HG03460 (cell line): ENCODE measurements around the gene AVPR1A.
"Not testable (repeated sequence)": the region's sequence is repeated elsewhere in the genome, so short reads cannot be mapped to it uniquely, and the experiment has no call there.

Source experiments
- ATAC-seq: cut with Tn5 transposase; IDR thresholded peaks from one replicate; pipeline ENCODE4 v1.9.1; 2021; ENCODE audit not compliant: unreplicated experiment

AVPR1A gene

DNA sequence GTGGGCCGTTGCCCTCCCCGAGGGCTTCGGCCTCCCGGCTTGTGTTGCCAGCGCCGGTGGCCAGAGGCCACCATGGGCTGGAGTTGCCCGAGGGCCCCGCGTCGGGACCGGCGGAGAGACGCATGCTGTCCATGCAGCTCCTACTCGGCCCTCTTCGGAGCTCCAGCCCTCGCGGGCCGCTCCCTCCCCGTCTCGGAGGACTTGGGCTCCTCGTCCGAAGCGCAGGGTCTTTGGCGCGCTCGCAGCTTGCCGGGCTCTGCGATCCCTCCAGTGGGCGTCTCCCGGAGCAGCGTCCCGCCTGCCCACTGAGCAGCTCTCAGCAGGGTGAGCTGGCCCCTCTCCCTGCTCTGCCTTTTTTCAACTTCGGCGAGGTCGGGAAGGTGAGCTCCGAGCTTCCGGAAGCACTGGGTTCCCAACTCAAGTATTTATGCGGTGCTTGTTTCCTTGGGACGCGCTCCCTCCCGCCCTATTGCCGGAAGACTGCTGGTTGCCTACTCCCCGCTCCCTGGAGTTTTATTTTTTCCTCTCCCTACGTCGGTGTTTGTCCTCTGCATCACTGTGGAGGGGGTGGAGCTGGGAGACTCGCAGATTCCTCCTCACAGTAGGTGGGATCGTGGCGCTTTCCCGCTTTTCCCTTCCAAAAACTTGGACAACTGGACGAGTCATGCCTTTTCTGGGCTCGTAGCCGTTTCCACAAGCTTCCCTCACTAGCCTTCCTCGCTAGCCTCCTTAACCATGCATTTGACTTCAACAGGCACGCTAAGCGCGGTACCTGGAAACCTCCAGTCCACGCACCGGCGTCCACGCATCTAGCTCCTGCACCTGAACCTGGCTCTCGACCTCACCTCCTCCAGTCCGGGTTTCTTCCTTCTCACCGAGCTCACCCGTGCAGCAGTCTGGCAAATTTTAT is at the start of gene AVPR1A:
Gene AVPR1A (minus strand): TSS at position 489 of the 910 bp plus-strand sequence. CDS start 365 bp downstream, at position 124.
- no peak for ATAC-seq

- no peak for ATAC-seq
Measured at GRCh38 chr12:63196168-63196567, 45.2 kb upstream of the AVPR1A start.

- no peak for ATAC-seq
Measured at GRCh38 chr12:63179224-63179623, 28.2 kb upstream of the AVPR1A start.

- ATAC-seq, result no peak
Measured at GRCh38 chr12:63170321-63170720, 19.3 kb upstream of the AVPR1A start.

DNA sequence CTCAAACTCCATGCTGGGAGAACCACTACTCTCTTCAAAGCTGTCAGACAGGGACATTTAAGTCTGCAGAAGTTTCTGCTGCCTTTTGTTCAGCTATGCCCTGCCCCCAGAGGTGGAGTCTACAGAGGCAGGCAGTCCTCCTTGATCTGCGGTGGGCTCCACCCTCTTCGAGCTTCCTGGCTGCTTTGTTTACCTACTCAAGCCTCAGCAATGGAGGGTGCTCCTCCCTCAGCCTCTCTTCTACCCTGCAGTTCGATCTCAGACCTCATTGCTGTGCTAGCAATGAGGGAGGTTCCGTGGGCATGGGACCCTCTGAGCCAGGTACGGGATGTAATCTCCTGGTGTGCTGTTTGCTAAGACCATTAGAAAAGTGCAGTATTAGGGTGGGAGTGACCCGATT is 16.7 kb upstream of the AVPR1A start:
- not testable (repeated sequence) for ATAC-seq

DNA sequence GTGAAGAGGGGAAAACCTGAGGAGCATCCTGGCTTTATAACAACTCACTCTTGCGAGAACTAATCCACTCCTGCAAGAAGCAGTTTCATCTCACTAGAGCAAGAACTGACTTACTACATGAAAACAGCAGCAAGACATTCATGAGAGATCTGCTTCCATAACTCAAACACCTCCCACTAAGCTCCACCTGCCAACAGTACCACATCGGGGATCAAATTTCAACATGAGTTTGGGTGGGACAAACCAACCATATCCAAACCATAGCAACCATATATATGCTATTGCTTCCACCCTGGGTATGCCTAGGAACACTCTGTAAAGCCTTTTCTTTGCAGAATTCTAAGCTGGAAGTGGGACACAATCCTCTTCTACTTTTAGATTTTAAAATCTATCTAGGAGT is 13.9 kb upstream of the AVPR1A start:
- ATAC-seq, result no peak

GRCh38 chr12:63163541-63163940 is 12.5 kb upstream of the AVPR1A start:
- ATAC-seq, result no peak

- ATAC-seq, result no peak
Measured at GRCh38 chr12:63155375-63155774, 4.4 kb upstream of the AVPR1A start.

DNA sequence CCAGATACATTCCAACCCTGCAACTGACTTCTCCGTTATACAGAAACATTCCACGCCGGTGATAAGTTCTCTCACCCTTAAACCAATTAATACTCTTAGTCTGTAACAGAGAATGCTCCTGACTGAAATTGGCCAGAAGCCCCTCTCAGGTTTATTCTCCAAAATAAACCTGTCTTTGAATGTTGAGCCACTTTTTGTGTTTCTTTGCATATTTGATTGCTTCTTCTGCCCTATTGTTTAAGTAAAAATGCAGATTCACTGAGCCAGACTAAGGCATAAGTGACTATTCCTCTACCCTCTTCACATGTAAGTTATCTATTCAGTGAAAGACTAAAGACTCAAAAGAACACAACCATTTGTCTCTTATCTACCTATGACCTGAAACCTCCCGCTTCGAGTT is 3.6 kb upstream of the AVPR1A start:
- ATAC-seq, result no peak

DNA sequence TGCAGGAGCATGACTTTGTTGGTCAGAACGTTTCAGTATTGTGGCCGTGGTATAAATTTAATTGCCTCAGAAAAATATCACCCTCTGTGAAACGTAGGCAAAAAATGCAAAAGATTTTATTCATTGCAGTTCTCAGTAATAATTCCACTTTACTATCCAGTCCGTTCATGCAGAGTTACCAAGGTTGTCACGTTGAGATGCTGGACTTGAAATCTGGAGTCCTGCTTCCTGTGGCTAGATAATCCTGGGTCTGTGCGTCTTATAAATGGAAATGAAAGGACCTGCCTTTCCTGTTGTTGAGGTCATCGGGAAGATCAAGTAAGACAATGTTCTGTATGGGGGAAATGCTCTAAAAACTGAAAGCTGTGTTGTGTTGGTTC is 1.3 kb upstream of the AVPR1A start:
- ATAC-seq, result no peak

DNA sequence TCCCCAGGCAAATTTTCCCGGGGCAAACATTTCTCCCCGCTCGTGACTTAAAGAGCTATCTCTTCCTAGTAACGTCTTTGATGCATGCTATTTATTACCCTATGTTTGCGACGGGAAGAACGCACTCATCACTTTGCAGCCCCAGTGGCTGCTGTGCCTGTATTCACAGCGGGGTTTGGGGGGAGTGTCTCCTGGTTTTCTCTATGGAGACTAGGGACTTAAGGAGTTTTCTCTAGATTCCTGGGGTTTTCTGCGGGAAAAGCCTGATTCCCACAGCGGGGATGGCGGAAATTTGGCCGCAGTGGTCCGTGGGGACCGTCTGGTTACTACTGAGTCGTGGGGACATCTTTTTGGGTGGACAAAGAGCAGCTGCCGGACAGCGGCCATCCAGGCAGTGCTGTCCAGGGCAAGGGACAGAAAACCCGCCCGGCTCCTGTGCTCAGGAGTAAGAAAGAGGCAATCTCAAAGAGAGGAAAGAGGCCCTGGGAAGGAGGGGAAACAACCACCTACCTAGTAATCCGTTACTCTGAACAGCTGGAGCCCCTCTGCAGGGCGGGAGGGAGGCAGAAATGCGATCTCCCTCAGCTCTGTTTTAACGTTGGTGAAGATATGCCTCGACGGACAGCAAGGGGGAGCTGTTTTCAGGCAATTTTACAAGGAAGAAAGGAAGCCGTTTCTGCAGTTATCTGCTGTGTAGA is 771 bp upstream of the AVPR1A start:
- peak; percentile 73 for ATAC-seq

- ATAC-seq, result no peak
Measured at GRCh38 chr12:63149909-63150712, 890 bp downstream of the AVPR1A start.

DNA sequence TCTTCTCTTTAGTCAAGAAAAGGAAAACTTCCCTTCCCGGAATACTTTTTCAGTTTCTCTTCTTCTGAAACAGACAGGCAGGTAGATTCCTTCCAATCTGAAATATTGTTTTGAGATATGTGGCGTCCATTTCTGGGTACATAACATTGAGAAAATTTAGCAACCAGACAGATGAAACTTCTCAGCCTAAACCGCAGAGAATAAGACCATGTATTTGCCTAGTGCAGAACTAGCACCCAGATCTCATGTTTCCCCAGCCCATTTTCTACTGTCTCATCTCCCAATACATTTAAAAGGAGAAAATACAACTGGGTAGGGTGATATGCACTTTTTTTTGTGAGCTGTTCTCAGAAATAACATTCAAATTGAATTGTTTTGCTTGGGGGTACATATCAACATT is 6.4 kb downstream of the AVPR1A start:
- ATAC-seq, result no peak

GRCh38 chr12:63138488-63138887 is 12.5 kb downstream of the AVPR1A start:
- ATAC-seq, result no peak

DNA sequence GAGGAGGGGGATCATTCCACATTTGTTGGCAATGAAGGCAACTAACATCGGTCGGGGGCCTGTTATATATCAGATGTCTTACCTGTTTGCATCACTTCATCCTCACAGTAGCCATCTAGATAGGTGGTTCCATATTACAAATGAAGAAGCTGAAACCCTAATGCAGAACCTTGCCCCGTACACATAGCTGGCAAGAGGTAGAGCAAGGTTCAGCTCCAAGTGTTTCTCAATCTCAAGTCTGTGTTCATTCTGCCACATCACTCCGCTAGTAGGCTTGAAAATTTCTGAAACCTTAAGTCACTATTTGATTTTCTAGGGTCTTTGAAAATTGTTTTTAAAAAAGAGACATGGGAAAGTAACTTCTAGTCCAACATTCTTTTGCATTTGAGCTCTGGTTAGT is 17.0 kb downstream of the AVPR1A start:
- ATAC-seq, result no peak

GRCh38 chr12:63132201-63132600 is 18.8 kb downstream of the AVPR1A start:
- no peak for ATAC-seq

DNA sequence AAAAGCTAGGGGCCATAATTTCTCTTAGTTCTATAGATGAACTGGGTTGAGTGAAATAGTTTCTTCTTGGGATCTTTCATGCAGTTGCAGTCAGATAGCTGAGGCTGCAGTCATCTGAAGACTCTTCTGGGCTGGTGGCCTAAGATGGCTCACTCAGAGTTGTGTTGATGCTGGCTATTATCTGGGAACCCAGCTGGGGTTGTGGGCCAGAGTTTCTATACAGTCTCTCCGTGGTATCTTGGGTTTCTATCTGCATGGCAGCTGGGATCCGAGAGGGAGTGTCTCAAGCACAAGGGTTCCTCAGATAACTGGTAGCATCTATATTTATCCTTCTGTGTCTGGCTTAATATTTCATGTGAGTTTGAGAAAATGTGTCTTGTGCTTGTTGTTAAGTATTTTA is 21.1 kb downstream of the AVPR1A start:
- ATAC-seq, result no peak

GRCh38 chr12:63124778-63125177 is 26.2 kb downstream of the AVPR1A start:
- no peak for ATAC-seq

DNA sequence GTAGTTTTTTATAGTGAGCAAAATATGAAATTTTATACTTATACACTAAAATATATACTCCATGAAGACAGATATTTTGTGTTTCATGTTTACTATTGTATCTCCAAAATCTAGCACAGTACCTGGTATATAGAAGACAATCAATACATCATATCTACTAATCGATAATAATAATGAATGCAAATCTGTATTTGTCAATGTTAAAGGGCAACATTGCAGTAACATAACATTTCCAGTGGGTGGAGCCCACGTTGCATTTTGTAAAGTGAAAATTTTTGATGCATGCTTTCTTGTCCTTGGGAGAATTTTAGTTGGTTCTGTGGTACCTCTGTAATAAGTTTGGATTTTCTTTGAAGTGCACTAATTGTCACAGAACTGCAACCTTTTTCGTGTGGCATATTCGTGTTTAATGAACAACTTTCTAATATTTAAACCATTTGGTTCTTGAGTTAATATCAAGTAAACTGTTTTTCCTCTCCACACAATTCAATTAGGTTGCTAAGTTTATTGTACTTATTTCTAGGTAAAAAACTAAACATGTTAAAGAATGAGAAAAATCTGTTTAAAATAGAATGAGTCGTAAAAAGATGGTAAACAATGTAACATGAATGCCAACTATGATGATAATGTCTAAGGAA is 47.4 kb downstream of the AVPR1A start:
- ATAC-seq, result no peak

DNA sequence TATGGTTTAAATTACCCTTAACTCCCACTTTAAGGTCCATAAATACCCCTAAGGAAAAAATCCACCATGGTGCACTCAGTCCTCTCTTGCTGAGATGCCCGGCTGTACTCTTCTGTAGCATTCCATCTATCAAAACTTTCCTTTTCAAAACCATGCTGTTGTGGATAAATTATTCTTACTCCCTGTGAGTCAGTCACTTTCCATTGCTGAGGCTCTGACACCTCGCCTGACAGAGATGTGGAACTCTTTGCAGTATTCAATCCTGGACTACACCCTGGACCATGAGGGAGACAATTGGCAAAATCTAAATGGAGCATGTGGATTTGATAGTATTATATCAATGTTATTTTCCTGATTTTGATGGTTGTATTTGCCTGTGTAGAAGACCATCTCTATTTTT is 49.1 kb downstream of the AVPR1A start:
- ATAC-seq, result no peak

DNA sequence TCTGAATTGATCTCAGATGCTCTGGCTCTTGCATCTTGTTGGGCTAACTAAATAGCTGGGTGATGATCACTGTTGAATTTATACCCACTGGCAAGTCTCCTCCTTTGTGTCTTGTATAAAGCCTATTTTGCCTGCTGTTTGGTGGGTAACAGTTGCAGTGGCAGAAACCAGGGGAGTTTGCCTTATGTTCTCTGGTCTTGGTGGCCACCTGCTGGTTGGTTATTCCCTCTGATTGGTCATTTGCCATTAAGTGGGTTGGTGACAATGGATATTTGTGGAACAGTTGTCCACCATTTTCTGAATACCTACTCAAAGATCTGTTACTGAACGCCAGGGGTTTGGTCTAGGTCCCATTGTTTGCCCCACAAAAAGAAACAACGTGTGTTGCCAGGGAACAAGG is 52.1 kb downstream of the AVPR1A start:
- no peak for ATAC-seq
